ENCODE data around the gene BANF2.

BANF2 gene

DNA sequence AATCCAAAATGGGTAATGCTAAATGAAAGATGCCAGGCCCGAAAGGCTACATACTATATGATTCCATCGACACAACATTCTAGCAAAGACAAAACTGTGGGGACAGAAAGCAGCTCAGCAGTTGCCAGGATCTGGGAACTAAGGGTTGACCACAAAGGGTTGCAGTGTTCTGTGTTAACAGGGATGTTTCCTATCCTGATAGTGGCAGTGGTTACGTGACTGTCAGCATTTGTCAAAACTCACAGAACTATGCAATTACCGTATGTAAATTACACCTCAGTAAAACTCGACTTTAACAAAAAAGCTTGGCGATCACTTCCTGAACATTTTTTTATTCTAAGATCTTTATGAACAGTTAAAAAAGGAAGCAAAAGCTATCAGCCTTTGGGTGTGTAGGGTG is 83.9 kb downstream of the BANF2 start:
- H3K4me3 ChIP-seq (ENCODE audit: control insufficient read depth, low read depth, low read length) = no peak overlapping the region
- DNase-seq (ENCODE audit: low read depth) = no peak
- no peak for TF ChIP-seq CTCF (conservative IDR thresholded peaks at IDR 0.05; ENCODE audit: control insufficient read depth, insufficient read depth, low read depth, low read length)

DNA sequence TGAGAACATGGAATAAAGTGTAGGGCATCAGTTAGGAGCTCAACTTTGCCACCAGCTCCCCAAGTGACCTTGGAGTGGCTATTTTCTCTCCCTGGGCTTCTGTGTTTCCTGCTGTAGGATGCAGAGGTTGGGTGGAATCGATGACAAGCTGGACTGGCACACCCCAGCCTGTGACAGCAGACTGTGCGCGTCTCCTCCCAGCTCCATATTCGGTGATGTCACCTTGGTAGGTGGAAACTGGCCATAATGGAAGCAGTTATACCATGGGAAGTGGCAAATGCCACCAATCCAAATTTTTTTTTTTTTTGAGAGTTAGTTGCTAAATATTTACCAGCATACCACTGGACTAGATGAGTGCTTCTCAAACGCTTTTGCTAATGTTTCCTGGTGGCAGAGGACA is 85.2 kb downstream of the BANF2 start:
- DNase-seq (ENCODE audit: low read depth) = no peak
- TF ChIP-seq CTCF (conservative IDR thresholded peaks at IDR 0.05; ENCODE audit: control insufficient read depth, insufficient read depth, low read depth, low read length) = no peak
- H3K4me3 ChIP-seq (ENCODE audit: control insufficient read depth, low read depth, low read length) = no peak overlapping the region

Measured in fibroblast of mammary gland (primary cell).